ENCODE measurements around the gene BCL11A. TPM values are rescaled to one million over a fixed set of nuclear protein-coding genes. Genes with fewer than 3 reads are reported as not detected.

The BCL11A gene
- total RNA-seq, 2 experiments from 2014 or later = 0.45 to 0.54 TPM

DNA sequence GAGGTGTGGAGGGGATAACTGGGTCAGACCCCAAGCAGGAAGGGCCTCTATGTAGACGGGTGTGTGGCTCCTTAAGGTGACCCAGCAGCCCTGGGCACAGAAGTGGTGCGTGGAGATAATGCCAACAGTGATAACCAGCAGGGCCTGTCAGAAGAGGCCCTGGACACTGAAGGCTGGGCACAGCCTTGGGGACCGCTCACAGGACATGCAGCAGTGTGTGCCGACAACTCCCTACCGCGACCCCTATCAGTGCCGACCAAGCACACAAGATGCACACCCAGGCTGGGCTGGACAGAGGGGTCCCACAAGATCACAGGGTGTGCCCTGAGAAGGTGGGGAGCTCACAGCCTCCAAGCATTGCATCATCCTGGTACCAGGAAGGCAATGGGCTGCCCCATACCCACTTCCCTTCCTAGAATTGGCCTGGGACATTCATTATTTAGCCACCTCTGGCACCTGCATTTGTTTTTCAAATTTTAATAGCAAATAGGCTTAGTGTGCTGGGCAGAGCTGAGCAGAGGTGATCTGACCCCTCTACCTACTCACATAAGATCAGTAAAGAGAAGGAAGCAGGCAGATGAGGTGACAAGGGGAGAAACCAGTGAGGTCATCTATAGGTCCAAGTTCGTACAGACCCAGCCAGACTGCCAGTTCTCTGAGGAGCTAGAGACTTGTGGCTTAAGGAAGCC, 55.2 kb downstream of the BCL11A start:
- intact Hi-C loops (cut with micrococcal nuclease) = no loop called here
- Mint-ChIP-seq H3K36me3 (ENCODE audit: low read depth) (no peaks in the 10 kb centered on the region), H3K27ac (no peak overlapping the region), H3K9me3 (no peaks in the 10 kb centered on the region), H3K4me1 (ENCODE audit: low read depth) (peaks cover 2% of the 10 kb centered on the region), H3K27me3 (no peaks in the 10 kb centered on the region), H3K4me3 (no peak overlapping the region)
- DNase-seq (no peak), ATAC-seq (peak; percentile 50)
- POLR2A ChIA-PET = no interaction called here
- TF ChIP-seq, protein P1, sequence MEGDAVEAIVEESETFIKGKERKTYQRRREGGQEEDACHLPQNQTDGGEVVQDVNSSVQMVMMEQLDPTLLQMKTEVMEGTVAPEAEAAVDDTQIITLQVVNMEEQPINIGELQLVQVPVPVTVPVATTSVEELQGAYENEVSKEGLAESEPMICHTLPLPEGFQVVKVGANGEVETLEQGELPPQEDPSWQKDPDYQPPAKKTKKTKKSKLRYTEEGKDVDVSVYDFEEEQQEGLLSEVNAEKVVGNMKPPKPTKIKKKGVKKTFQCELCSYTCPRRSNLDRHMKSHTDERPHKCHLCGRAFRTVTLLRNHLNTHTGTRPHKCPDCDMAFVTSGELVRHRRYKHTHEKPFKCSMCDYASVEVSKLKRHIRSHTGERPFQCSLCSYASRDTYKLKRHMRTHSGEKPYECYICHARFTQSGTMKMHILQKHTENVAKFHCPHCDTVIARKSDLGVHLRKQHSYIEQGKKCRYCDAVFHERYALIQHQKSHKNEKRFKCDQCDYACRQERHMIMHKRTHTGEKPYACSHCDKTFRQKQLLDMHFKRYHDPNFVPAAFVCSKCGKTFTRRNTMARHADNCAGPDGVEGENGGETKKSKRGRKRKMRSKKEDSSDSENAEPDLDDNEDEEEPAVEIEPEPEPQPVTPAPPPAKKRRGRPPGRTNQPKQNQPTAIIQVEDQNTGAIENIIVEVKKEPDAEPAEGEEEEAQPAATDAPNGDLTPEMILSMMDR (IDR thresholded peaks at IDR 0.05) = no peak
- CTCF ChIA-PET = interaction anchor here (0.9 to 1.4 kb wide), 3 partner anchors 83 to 176 kb away, joined by 3 to 4 read pairs (median 3); no protein-coding TSS in a partner anchor

DNA sequence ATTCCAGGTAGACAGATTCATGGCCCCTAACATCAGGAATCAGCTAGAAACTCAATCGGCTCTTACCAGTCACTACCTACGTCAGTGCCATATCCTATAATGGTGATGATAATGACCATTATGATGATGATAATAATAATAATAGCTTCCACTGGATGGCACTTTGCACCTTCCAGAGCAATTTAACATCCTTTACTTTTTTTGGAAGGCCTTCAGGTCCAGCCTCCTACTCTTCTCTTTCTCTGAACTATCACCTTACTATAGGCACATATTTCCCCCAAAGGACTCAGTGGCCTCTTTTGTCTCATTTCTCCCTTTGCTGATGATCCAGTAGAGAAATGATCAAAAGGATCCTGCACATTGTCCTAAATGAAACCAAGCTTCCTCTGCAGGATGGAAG, 56.0 kb downstream of the BCL11A start:
- H3K27ac Mint-ChIP-seq = no peak overlapping the region
- H3K36me3 Mint-ChIP-seq (ENCODE audit: low read depth) = no peaks in the 10 kb centered on the region
- H3K9me3 Mint-ChIP-seq = no peaks in the 10 kb centered on the region
- H3K4me3 Mint-ChIP-seq = no peak overlapping the region
- ATAC-seq (no peak), DNase-seq (no peak)
- ChIA-PET CTCF (interaction anchor here (0.8 to 1.4 kb wide), 4 partner anchors 11 to 177 kb away, joined by 3 to 4 read pairs (median 3); no protein-coding TSS in a partner anchor), POLR2A (no interaction called here)
- peaks cover 2% of the 10 kb centered on the region for H3K4me1 Mint-ChIP-seq (ENCODE audit: low read depth)
- intact Hi-C loops (cut with micrococcal nuclease) = no loop called here
- TF ChIP-seq, protein P1 (IDR thresholded peaks at IDR 0.05) = no peak
- no peaks in the 10 kb centered on the region for H3K27me3 Mint-ChIP-seq

DNA sequence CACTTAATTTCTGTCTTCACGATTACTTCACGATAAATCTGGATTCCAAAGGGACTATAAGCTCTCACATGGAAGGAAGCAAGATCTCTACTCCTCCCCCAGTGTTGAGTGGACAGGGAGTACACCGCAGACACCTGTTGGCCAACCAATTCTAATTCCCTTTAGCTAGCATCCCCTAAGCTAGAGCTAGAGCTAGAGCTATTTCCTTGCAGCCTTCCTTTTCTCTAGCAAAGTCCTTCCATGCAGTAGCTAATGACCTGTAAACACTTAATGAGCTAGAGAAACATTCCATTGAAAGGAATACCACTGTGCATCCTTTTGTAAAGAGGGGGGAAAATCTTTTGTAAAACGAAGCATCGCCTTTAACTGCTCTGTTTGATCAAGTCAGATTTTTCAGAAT, 56.5 kb downstream of the BCL11A start:
- no peaks in the 10 kb centered on the region for H3K9me3 Mint-ChIP-seq
- H3K36me3 Mint-ChIP-seq (ENCODE audit: low read depth) = no peaks in the 10 kb centered on the region
- H3K4me3 Mint-ChIP-seq = no peak overlapping the region
- DNase-seq = no peak
- no peak for ATAC-seq
- ChIA-PET POLR2A (no interaction called here), CTCF (interaction anchor here (0.8 to 1.4 kb wide), 4 partner anchors 12 to 178 kb away, joined by 3 to 4 read pairs (median 3); no protein-coding TSS in a partner anchor)
- no peak overlapping the region for H3K27ac Mint-ChIP-seq
- no peaks in the 10 kb centered on the region for H3K27me3 Mint-ChIP-seq
- H3K4me1 Mint-ChIP-seq (ENCODE audit: low read depth) = peaks cover 2% of the 10 kb centered on the region
- intact Hi-C loops (cut with micrococcal nuclease) = no loop called here
- TF ChIP-seq, protein P1 (IDR thresholded peaks at IDR 0.05) = no peak

DNA sequence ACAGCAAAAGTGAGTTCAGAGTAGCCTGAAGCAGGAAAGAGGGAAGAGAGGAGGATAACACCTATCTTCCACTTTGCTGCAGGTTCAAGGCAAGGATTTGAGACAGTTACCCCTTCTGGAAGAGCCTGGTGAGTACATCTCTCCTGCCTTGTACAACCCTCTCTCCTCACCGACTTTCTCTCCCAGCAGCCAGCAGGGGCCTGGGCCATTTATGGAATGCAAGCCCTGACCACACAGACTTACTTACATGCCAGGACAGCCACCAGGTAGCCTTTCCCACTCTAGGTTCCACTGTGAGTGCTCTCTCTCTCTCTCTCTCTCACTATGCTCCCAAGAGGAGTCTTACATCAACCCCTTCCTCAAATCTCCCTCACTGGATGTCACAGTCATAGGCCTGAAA, 57.0 kb downstream of the BCL11A start:
- Mint-ChIP-seq H3K4me1 (ENCODE audit: low read depth) (peaks cover 2% of the 10 kb centered on the region), H3K27me3 (peaks cover 2% of the 10 kb centered on the region), H3K9me3 (no peaks in the 10 kb centered on the region), H3K36me3 (ENCODE audit: low read depth) (no peaks in the 10 kb centered on the region), H3K4me3 (no peak overlapping the region), H3K27ac (no peak overlapping the region)
- TF ChIP-seq, protein P1 (IDR thresholded peaks at IDR 0.05) = no peak
- DNase-seq (no peak), ATAC-seq (no peak)
- CTCF ChIA-PET = interaction anchor here (1.2 to 1.4 kb wide), 2 partner anchors 12 to 85 kb away, joined by 3 read pairs; no protein-coding TSS in a partner anchor
- intact Hi-C loops (cut with micrococcal nuclease) = no loop called here
- POLR2A ChIA-PET = no interaction called here

DNA sequence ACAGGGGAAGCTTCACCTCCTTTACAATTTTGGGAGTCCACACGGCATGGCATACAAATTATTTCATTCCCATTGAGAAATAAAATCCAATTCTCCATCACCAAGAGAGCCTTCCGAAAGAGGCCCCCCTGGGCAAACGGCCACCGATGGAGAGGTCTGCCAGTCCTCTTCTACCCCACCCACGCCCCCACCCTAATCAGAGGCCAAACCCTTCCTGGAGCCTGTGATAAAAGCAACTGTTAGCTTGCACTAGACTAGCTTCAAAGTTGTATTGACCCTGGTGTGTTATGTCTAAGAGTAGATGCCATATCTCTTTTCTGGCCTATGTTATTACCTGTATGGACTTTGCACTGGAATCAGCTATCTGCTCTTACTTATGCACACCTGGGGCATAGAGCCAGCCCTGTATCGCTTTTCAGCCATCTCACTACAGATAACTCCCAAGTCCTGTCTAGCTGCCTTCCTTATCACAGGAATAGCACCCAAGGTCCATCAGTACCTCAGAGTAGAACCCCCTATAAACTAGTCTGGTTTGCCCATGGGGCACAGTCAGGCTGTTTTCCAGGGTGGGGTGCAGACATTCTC, 58.3 kb downstream of the BCL11A start:
- intact Hi-C loops (cut with micrococcal nuclease) = no loop called here
- H3K36me3 Mint-ChIP-seq (ENCODE audit: low read depth) = no peaks in the 10 kb centered on the region
- ChIA-PET CTCF (interaction anchor here (1.8 kb wide), 1 partner anchor 87 kb away, joined by 7 read pairs; no protein-coding TSS in a partner anchor), POLR2A (no interaction called here)
- H3K27ac Mint-ChIP-seq = no peak overlapping the region
- peaks cover 2% of the 10 kb centered on the region for H3K27me3 Mint-ChIP-seq
- ATAC-seq = no peak
- DNase-seq = no peak
- TF ChIP-seq, protein P1 (IDR thresholded peaks at IDR 0.05) = no peak
- H3K4me3 Mint-ChIP-seq = no peak overlapping the region
- H3K4me1 Mint-ChIP-seq (ENCODE audit: low read depth) = peaks cover 2% of the 10 kb centered on the region
- no peaks in the 10 kb centered on the region for H3K9me3 Mint-ChIP-seq
